T-helper 22 cell (primary cell): ENCODE data around the gene ODC1.

Experiments used
- DNase-seq: peaks from one replicate; pipeline ENCODE4 v3.0.0-alpha.2; 2020; ENCODE audit warnings: low read depth

The ODC1 gene

DNA sequence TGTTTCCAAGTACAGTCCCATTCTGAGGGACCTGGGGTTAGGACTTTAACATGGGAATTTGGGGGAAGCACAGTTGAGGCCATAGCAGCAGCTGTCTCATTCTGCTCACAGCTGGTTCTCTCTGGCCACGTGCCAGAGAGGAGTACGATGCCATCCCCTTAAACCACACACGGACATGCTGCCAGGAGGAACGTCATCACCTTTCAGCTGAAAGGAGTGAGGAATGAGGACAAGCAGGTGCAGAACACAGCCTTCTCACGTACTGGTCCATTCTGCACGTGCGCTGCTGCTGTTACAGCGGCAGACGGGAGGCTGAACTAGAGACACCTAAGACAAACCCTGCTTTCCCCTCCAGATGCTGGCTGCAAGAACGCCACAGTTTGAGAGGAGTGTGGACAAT lies 33.5 kb downstream of the ODC1 start:
- no peak for DNase-seq

DNA sequence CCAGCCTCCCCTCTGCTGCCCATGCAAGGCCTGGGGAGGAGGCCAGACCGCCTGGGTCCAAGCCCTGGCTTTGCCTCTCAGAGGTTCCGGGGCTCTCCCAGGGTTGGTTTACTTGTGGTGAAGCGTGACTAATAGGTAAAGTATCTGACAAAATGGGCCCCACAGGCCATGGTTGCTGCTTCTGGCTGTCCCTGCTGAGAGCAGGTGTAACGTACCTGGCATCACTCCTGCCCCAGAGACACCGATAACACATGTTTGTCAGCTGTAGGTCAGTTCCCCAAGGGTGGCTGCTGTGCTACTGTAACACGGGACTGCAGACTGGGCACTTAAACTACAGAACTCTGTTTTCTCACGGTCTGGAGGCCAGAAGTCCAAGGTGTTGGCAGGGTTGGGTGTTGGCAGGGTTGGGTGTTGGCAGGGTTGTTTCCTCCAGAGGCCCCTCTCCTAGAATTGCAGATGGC lies 34.1 kb downstream of the ODC1 start:
- no peak for DNase-seq

DNA sequence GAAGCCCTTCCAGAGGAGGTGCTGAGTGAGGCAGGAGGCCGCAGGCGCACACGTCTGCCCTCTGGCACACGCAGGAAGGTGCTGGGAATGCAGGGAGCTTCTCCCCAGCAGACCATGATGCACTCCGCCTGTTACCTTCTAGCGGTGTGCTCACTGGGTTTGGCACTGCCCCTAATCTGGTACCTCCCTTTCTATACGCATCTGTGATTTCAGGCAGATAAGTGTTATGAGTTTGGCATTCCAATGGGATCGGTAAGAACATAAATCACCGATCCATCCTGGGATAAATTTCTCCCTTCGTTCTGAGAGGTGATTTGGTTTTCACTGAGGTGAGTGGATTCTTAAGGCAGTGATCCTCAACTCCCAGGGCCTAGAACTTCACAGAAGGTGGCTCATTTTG lies 34.6 kb downstream of the ODC1 start:
- DNase-seq = no peak

DNA sequence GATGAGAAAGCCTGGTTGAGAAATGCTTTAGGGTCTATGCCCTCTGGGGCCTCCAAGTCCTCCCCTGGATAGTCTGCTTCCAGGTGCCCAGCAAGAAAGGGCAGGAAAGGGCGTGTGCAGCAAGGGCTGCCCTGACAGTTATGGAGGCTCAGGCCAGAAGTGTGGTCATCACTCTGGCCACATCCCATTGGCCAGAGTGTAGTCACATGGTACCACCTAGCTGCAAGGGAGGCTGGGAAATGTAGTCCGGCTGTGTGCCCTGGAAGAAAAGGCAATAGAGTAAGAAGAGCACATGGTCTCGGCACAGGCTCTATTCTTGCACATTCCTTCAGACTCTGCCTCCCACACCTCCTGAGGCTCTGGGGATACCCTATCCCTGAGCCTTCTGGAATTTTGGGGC lies 35.7 kb downstream of the ODC1 start:
- no peak for DNase-seq

DNA sequence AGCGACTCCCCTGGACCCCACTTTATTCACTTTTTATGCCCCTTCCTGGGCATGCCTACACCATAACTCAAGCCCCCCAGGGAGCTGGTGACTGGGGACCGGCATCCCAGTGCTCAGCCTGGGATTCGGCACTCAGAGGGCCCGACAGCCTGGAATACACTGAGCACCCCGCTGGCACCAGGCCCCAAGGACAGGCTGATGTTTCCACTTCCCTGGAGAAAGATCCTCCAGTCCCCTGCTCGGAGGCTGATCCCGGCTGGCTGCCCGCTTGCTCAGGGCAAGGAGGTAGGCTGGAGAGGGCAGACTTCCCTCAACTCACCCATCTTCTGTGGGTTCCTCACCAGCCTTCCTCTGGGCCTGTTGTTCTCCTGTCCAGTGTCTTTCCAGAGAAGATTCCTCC lies 36.6 kb downstream of the ODC1 start:
- no peak for DNase-seq

DNA sequence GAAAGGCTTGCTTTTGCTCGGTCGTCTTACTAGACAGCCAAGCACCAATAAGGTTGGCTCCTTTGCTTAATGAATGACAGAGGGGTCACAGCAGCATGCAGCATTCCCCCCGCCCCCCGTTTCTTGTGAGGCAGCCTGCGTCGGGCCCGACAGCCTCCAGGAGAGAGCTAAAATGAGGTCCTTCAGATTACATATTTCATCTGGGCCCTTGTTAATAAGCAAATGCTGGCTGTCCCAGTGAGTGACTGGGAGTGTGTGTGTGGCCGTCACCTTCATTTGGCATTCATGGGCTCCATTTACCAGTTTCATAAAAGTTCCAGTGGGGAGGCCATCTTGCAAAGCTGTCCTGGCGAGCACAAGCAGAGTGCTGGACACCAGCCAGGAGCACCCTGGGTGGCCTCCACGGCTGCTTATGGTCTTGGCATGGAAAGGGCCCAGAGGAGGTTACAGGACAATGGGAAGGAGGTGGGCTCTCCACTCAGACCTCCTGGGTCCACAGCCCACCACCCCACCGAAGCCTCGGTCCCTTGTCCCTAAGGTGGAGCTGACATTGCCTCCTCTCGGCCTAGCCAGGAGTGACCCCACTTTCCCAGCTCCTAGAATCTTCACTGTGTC lies 37.2 kb downstream of the ODC1 start:
- DNase-seq = no peak

DNA sequence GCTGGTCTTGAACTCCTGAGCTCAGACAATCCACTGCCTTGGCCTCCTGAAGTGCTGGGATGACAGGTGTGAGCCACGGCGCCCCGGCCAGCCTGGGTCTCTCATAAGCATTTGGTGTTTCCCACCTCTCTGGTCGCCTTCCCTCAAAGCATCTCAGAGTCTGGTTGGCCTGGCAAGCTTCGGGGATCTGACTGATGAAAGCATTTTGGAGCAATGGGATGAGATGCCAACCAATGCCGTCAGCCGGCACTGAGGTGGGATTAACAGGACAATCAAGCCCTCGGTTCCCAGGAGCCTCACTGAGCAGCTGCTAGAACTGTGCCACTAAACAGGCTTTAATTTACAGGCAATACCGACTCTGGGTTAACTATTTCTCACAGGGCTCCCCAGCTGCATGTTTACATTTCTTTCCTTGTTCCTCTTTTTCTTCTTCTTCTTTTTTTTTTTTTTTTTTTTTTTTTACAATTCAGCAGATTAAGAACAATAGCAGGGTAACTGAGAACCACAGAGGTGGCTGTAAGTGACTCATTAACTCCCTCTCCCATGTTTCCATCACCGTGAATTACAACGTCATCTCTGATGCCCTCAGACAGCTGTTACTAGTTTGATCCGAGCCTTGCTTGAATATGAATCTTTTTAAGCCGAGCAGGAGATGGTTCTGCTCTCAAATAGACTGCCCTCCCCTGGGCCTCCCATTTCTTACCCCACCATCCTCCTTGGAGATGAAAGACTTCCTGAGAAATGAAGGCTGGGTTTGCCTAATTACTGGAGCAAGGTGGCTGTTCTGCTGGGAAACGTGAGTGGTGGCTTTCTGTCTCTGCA lies 37.9 kb downstream of the ODC1 start:
- no peak for DNase-seq

DNA sequence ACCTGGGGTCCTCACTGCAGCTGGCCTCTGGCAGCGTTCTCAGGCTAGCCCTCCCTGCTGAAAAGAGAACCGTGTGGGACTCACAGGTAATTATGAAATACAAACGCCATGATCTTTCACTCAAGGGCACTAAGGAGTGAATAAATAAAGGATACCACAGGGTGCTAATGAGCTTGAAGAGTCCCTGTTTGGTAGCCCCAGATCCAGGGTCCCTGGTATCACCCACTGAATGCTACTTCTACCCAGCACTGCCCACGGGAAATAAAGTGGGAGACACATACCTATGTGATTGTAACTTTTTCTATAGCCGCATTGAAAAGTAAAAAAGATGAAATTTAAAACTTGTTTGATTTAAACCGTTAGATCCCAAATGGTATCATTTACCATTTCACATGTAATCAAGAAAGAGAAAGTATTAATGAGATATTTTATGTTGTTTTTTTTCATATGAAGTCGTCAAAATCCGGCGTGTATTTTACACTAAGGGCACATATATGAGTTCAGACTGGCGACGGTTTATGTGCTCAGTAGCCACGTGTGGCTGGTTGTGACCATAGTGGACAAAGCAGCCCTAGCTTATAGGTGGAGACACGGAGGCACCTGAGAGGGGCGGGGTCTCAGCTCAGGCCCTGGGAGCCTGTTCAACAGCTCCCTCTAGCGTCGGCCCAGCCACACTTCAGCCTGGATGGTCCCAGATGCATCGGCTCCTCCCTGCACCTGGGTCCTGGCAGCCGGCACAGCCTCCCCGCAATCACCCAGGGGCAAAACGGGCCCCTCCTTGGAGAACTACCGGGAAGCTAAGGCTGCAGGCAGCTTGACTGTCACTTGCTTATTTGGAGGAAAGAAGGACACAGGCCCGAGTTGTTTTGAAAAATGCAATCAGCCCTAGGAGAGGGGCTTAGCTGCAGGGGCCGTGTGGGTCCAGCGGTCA lies 39.2 kb downstream of the ODC1 start:
- peak; percentile 62 for DNase-seq

DNA sequence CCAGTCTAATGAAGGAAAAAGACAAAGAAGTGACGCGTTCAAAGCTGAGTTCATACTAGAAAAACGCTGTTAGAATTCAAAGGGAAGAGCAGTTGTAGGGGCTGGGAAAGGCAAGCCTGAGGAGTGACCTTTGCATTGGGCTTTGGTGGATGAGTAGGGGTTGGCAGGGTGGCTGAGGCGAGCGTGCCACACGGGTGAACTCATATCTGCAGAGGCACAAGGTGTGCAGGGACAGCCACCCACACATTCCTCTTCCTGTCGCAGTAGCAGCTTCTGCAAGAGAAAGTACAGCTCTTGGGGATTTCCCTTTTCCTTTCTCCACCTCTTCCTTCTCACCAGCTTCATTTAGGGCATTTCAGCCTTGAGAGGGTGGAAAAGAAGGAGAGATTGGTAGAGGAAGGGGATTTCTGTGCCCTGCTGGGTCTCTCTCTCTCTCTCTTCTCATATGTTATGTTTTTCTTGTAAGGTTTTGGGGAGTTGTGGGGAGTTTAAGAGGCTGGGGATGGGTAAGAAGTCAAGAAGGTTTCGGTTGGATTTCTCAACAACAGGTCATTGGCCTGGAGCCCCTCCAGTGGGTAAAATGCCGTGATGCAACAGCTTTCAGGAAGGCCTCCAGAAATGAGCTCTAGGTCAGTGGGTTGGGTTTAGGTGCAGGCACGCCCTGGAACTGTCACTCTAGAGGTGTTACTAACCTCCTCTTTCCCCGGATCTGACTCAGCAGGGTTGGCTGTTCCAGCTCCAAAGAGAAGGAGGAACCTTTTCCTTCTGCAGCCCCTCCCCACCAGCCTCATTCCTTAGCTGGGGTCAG lies 40.1 kb downstream of the ODC1 start:
- peak; percentile 19 for DNase-seq

DNA sequence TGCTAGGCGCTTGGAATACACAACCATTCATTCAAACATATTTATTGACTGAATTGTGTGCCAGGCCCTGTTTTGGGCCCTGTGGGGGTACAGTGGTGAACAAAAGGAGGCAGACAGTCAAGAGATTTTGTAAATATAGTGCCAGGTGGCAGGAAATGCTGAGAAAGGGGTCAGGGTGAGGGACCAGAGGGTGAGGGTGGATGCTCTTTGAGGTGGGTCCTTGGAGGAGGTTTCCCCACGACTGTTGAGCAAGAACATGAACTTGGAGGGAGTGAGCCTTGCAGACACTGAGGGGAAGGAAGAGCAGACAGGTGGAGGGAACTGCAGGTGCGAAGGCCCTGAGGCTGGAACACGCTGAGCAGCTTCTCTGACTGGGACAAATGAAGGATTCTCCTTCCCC lies 40.7 kb downstream of the ODC1 start:
- no peak for DNase-seq

DNA sequence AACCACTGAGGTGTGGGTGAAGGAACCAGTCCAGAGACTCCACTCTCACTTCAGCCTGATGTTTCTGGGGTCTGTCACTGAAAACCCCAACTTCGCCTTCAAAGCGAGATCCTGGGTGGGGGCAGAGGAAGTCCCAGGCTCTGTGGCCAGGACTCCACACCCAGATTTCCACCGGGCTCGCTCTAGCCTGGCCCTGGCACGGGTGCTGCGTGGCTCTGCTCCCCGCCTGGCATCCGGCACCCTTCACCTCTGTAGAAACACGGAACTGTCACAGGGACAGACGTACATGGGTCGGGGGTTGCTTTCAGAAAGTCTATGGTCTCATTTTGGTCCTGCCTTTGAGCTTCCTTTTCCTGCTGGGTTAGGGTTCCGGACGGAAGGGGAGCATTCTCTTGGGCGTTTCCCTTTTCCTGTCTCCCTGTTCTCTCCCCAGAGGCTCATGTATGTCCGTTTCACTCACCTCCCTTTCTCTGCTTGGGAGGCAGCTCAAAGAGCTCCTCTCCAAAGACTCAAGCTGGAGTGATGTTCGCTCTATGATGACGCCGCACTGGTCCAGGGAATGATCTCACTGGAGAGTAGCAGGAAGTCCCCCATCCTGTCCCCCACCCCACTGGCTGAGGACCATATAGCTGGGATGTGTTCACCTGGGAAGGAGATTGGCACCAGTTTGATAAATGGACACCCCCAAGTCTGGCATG lies 41.5 kb downstream of the ODC1 start:
- DNase-seq = no peak

DNA sequence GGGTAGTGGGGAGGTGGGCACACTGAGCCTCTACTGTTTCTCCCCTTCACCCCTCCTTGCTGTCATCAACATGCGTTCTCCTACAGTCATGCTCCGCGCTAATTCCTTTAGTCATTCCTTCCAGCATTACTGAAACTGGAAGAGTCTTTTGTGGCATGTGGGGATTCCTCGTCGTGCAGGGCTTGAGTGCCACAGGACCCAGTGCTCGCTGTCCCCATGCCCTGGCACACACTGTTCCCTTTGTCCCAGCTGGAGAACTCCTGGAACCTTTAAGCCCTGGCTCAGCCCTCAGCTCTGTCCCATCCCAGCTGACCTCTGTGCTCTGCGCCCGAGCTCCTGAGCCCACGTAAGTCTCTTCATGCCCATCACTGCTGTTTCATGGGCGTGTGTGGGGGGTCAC lies 42.1 kb downstream of the ODC1 start:
- DNase-seq = no peak

DNA sequence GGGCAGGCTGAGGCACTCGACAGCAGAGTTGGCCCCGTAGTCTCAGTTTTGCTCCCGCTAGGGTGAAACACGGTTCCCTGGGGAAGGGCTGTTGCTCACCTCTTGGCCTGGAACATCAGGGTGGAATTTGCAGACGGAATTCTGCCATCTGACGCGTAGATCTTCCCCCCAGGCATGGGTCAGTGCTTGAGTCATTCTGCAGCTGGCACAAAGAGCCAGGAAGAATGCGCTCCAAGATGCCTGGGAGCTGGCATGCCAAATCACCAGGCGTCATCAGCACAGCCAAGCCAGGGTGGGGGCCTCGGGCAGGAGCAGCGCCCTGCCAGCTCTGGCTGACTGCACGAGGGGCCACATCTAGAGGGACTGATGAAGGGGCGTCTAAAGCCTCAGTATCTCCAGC lies 42.7 kb downstream of the ODC1 start:
- no peak for DNase-seq

DNA sequence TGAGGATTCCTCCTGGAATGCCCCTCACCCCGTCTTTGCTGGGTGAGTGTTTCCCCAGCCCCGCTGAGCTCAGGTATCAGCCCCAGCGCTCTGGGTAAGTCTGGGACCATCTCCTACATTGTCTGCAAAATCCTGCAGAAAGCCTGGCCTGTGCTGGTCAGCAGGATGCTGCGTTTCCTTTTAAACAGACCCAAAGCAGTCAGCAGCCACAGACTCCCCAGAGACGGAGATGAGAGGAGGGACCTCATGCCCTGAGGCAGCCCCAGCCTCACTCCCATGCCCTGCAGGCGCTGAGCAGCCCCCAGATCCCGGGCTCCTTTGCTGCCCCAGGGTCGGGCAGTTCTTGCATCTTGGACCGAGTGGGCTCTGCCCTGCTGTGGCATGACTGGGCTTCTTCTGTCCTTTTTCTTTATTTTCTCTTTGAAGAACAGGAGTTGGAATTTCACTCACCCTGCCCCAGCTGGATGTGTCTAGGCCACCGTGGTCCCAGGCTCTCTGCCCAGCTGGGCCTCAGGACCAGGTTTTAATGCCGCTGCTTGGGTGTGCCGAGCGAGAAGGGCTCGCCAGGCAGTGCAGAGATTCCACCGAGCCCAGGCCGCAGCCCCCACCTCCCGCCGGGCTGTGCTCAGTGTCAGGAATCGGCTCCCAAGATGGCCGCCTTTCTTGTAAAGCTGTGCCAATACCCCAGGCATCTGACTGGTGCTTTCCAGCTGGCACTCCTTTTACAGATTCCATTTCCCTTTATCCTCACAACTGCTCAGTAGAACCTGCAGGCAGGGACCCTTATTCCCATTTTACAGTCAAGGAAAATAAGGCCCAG lies 43.6 kb downstream of the ODC1 start:
- no peak for DNase-seq

DNA sequence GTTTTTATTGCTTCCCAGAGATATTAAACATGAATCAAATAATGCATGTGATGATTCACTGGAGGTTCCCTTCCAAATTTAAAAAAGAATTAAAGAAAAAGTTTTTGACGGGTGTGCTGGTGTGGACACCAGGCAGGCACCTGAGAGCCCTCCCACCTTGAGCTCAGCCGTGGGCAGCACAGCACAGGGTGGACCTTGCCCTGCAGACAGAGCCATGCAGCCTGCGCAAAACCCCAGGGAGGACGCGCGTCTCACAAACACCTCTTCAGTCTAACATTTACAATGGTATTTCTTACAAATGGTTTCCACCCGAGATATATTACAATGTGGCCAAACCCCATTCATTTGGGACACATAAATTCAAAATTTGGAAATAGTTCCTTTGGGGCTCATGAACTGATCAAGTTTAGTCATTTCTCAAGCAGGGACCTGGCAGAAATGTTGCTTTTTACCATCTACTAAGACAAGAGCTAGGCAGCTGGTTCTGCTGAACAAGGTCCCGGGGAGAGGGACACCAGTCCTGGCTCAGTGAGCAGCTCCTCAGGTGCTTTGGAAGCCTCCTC lies 45.4 kb downstream of the ODC1 start:
- no peak for DNase-seq

DNA sequence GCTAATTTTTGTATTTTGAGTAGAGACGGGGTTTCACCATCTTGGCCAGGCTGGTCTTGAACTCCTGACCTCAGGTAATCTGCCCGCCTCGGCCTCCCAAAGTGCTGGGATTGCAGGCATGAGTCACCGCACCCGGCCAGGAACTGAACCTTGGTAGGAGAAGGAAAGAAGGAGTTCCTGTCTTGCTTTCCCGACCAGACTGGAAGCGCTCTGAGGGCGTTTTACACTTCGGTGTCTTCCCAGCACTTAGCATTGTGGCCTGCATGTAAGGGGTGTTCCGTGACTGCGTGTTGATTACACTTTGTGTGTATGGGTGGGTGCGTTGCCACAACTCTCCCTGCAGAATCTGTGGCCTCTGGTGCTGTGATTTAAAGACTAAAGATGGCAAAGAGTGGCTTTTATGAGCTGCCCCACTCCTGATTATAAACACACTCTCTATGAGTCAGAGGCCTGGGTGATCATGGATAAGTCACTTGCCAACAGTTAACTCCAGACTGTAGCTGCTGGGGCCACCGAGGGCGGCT lies 46.0 kb downstream of the ODC1 start:
- DNase-seq = no peak

DNA sequence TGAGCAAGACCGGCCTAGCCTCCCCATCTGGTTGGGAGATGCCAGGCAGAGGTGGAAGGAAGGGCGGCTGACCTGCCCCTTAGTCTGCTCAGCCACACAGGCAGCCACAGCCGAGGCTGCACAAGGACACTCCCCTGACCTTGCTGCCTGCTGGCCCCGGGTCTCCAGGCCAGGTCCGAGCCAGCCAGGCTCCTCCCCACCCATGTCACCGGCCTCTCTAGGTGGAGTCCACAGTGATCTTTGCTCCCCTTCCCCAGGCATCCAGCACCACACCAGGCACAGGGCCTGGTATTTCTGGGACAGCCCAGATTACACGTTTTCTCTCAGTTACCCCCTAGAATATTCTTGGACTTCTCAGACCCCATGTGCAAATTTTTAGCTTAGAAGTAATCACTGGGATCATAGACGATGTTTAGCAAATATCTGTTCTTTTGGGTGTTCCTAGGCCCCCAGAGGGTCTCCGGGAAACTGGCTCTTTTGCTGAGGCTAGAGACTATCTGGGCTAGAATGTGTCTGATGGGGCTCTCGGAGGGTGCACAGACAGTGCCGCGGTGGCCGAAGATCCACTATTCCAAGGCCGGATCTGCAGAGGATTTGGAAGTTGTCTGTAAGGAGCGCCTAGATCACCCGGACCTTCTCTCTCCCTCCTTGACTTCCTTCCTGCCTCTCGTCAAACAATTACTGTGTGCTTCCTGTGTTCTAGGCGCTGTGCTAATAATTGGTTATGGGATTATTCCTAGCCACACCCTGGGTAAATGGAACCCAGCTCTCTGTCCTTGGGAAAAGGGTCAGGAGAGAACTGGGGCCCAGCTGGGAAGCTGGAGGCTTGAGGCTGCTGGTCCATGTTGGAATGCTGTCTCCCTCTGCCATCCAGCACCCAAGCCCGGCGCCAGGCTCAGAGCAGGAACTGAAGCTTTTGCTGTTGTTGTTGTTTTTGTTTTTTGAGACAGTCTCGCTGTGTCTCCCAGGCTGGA lies 46.9 kb downstream of the ODC1 start:
- DNase-seq = no peak

DNA sequence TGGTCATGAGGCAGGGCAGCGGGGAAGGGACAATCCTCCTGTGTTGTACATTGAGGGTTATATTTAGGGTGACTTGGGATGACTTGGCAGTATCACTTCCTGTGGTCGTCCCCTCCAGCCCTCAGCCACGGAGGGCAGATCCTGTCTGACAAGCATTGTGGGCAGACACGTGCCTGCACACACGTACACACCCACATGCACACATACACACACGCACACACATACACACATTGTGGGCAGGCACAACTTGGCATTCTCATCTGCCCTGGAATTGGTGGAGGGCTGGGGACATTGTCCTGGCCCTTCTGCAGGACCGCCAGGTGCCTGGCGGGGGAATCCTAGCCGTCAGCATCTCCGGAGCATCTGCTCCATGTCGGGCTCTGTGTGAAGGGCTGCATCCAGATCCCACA lies 47.6 kb downstream of the ODC1 start:
- DNase-seq = no peak

DNA sequence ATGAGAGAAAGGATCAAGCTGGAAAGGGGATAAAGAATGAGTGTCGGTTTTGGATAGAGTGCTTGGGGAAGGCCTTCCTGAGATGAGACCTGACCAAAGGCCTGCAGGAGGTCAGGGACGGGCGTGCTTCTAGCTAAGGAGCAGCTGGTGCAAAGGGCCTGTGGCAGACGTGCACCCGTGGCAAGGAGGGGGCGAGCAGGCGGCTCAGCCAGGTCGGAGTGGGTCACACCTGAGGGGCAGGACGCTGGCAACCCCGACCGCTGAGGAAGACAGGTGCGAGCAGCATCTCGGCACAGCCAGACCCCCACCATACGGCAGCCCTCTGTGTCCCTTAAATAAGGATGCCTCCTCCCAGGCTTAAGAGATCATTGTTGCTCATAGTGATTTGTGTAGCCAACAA lies 48.1 kb downstream of the ODC1 start:
- no peak for DNase-seq
